ENCODE results near the gene NEK1. TPM values are rescaled to one million over a fixed set of nuclear protein-coding genes. Genes with fewer than 3 reads are reported as not detected.

The NEK1 gene
- total RNA-seq, result 100 to 1,000 TPM in 1 of 4 donors, 10 to 100 TPM in 3; 66.9 to 100 (median 90.5) TPM

GRCh38 chr4:169611991-169612870 lies at the start of gene NEK1:
Gene NEK1 (minus strand): TSS chr4:169612583. CDS start chr4:169602630, 9,953 bp downstream.
- Histone ChIP-seq H3K4me1 (peaks cover 0 to 36% (median 13%) of the 10 kb centered on the region in 4 donors), H3K4me3 (peak within 1 kb of the TSS; percentile 66 to 93 (median 79)), H3K9me3 (no peaks in the 10 kb centered on the region), H3K36me3 (peaks cover 0 to 19% (median 0%) of the 10 kb centered on the region in 3 donors), H3K27ac (peak within 1 kb of the TSS; percentile 94 to 99 (median 98)), H3K27me3 (no peaks in the 10 kb centered on the region)
- 1 to 3% methylated on average over 36 to 60 of the region's 61 CpGs for WGBS, 2 donors
- TF ChIP-seq POLR2A (IDR thresholded peaks at IDR 0.05), result peak; percentile 86 to 94
- peak in 1 of 2 donors; percentile 99 for TF ChIP-seq EP300 (IDR thresholded peaks at IDR 0.05)
- peak in 1 of 5 experiments; percentile 22 for TF ChIP-seq CTCF (IDR thresholded peaks at IDR 0.05)
- DNase-seq (ENCODE audit: low spot score in 2 of 2), result peak; percentile 64 to 74

GRCh38 chr4:169661761-169662160 lies 49.4 kb upstream of the NEK1 start:
- WGBS, 2 donors, result 86 to 91% methylated on average over 1 of the region's 1 CpG
- Histone ChIP-seq H3K27ac (peak overlapping the region in 3 of 4 donors; percentile 15 to 79 (median 27)), H3K4me3 (no peak overlapping the region), H3K27me3 (no peaks in the 10 kb centered on the region), H3K4me1 (peaks cover 0 to 53% (median 2%) of the 10 kb centered on the region in 4 donors), H3K9me3 (no peaks in the 10 kb centered on the region), H3K36me3 (no peaks in the 10 kb centered on the region)
- no peak for TF ChIP-seq EP300 (IDR thresholded peaks at IDR 0.05)
- no peak for DNase-seq (ENCODE audit: low spot score in 2 of 2)

- H3K4me3 ChIP-seq, result peak overlapping the region in 1 of 4 donors; percentile 54
- no peak for TF ChIP-seq POLR2A (IDR thresholded peaks at IDR 0.05)
- no peak for TF ChIP-seq CTCF (IDR thresholded peaks at IDR 0.05)
- no peak for TF ChIP-seq EP300 (IDR thresholded peaks at IDR 0.05)
Observed at GRCh38 chr4:169660929-169661328, 48.5 kb upstream of the NEK1 start.

GRCh38 chr4:169659716-169660670 lies 47.6 kb upstream of the NEK1 start:
- Histone ChIP-seq H3K27me3 (no peaks in the 10 kb centered on the region), H3K36me3 (no peaks in the 10 kb centered on the region), H3K9me3 (no peaks in the 10 kb centered on the region), H3K4me1 (peaks cover 0 to 53% (median 2%) of the 10 kb centered on the region in 4 donors), H3K4me3 (peak overlapping the region; percentile 26 to 54 (median 43)), H3K27ac (peak overlapping the region; percentile 79 to 89 (median 84))
- DNase-seq (ENCODE audit: low spot score in 2 of 2), result peak in 1 of 2 donors; percentile 70
- 4 to 9% methylated on average over 14 of the region's 14 CpGs for WGBS, 2 donors
- TF ChIP-seq POLR2A (IDR thresholded peaks at IDR 0.05), result peak; percentile 47 to 48
- TF ChIP-seq CTCF (IDR thresholded peaks at IDR 0.05), result no peak
- TF ChIP-seq EP300 (IDR thresholded peaks at IDR 0.05), result peak; percentile 46 to 90

More at GRCh38 chr4:169660929-169661328, 48.5 kb upstream of the NEK1 start:
- H3K4me1 ChIP-seq, result peaks cover 0 to 53% (median 2%) of the 10 kb centered on the region in 4 donors
- no peak for DNase-seq (ENCODE audit: low spot score in 2 of 2)
- WGBS, 2 donors, result 62 to 65% methylated on average over 3 of the region's 3 CpGs
- H3K27ac ChIP-seq, result peak overlapping the region; percentile 79 to 89 (median 84)
- H3K9me3 ChIP-seq, result no peaks in the 10 kb centered on the region
- H3K27me3 ChIP-seq, result no peaks in the 10 kb centered on the region
- no peaks in the 10 kb centered on the region for H3K36me3 ChIP-seq
